DND-41 (cell line): ENCODE data around the gene DCLK2.

Experiments used
- ATAC-seq: fragments of 200-7000 bp; cut with Tn5 transposase; 3 replicates; pipeline ENCODE4 v1.9.1; 2021; ENCODE audit warnings: low read depth; ENCODE audit not compliant: insufficient read depth
- DNase-seq: peaks from one replicate; pipeline ENCODE4 v3.0.0-alpha.2; 2020
- H2AFZ ChIP-seq: 2 replicates; pipeline ENCODE4 v1.6.0; 2012; ENCODE audit warnings: low read depth, low read length
- H3K27ac ChIP-seq: 2 replicates; pipeline ENCODE4 v1.5.1; 2012; ENCODE audit warnings: low read length, inconsistent platforms
- H3K27me3 ChIP-seq: fragments of 200-600 bp; sonication (generic); 2 replicates; pipeline ENCODE4 v1.6.0; 2012; ENCODE audit warnings: low read length, mild to moderate bottlenecking, inconsistent platforms; ENCODE audit not compliant: insufficient read depth, poor library complexity
- H3K36me3 ChIP-seq: 2 replicates; pipeline ENCODE4 v1.5.1; 2012; ENCODE audit warnings: low read length, inconsistent platforms; ENCODE audit not compliant: insufficient read depth
- H3K4me1 ChIP-seq: 2 replicates; pipeline ENCODE4 v1.5.1; 2012; ENCODE audit warnings: mild to moderate bottlenecking, low read length; ENCODE audit not compliant: insufficient read depth
- H3K4me2 ChIP-seq: 2 replicates; pipeline ENCODE4 v1.6.0; 2012; ENCODE audit warnings: mild to moderate bottlenecking, moderate library complexity, low read length, inconsistent platforms; ENCODE audit not compliant: insufficient read depth
- H3K4me3 ChIP-seq, 2 experiments: fragments of 200-600 bp in 1 of 2; shearing (Covaris generic) in 1 of 2; 2 replicates each; pipeline ENCODE4 v1.5.1; 2012 to 2016; ENCODE audit warnings: inconsistent platforms in 2 of 2, low read length in 2 of 2, mild to moderate bottlenecking in 2 of 2, low read depth in 1 of 2, moderate library complexity in 1 of 2
- H3K79me2 ChIP-seq: 2 replicates; pipeline ENCODE4 v1.6.0; 2012; ENCODE audit warnings: low read length, inconsistent platforms; ENCODE audit not compliant: insufficient read depth
- H3K9ac ChIP-seq: 2 replicates; pipeline ENCODE4 v1.6.0; 2012; ENCODE audit warnings: low read depth, mild to moderate bottlenecking, inconsistent platforms, low read length, moderate library complexity
- H3K9me3 ChIP-seq: 2 replicates; pipeline ENCODE4 v1.5.1; 2012; ENCODE audit warnings: low read length, moderate library complexity, mild to moderate bottlenecking, inconsistent platforms; ENCODE audit not compliant: insufficient read depth, severe bottlenecking
- H4K20me1 ChIP-seq: 2 replicates; pipeline ENCODE4 v1.6.0; 2012; ENCODE audit warnings: low read length; ENCODE audit not compliant: insufficient read depth
- EZH2 ChIP-seq: IDR thresholded peaks from 3 replicates; pipeline ENCODE4 v1.6.1; 2012; ENCODE audit warnings: borderline replicate concordance, low read depth, mild to moderate bottlenecking, moderate library complexity, low read length, inconsistent platforms; ENCODE audit not compliant: severe bottlenecking
- TF ChIP-seq, protein P1 (sequence below): IDR thresholded peaks from 2 replicates; pipeline ENCODE4 v1.5.1; 2012; ENCODE audit warnings: borderline replicate concordance, low read length, moderate library complexity, mild to moderate bottlenecking; ENCODE audit not compliant: poor library complexity, severe bottlenecking; ENCODE audit errors: extremely low read depth

DCLK2 gene

DNA sequence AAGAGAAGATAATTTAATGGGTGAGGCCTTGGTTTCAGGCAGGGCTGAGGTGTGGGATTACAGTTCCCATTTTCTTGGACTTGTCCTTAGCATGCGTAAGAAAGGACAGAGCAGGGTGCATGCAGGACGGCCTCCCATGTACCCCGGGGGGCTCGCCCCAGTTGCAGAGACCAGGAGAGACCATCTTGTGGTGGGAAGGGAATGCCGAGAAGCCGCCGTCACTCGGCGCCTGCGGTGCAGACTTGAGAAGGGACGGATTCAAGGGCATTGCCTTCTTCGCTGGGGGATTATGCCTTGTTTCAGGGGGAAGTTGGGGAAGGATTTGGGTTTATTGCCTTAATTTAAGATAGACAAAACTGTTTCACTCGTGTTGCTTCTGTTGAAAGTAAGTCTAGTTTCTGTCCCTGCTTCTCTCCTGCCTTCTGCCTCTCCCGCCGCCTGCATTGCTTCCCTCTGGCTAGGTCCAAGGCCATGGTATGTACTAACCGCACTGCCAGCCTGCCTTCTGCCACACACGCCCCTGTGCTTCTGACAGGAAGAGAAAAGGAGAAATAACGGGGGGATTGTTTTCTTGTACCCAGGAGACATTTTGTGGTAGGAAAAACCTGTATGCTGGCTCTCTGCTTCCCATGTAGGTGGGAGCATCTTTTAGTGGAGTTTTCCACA lies 175.9 kb downstream of the DCLK2 start:
- Histone ChIP-seq H4K20me1 (no peaks in the 10 kb centered on the region), H3K79me2 (no peaks in the 10 kb centered on the region), H3K4me3 (no peak overlapping the region), H2AFZ (no peak overlapping the region), H3K27ac (no peak overlapping the region), H3K9ac (no peak overlapping the region), H3K9me3 (no peaks in the 10 kb centered on the region), H3K4me1 (no peaks in the 10 kb centered on the region), H3K4me2 (no peak overlapping the region), H3K27me3 (no peaks in the 10 kb centered on the region), H3K36me3 (no peaks in the 10 kb centered on the region)
- ATAC-seq: no peak
- DNase-seq: no peak
- TF ChIP-seq EZH2: no peak
- TF ChIP-seq, protein P1, sequence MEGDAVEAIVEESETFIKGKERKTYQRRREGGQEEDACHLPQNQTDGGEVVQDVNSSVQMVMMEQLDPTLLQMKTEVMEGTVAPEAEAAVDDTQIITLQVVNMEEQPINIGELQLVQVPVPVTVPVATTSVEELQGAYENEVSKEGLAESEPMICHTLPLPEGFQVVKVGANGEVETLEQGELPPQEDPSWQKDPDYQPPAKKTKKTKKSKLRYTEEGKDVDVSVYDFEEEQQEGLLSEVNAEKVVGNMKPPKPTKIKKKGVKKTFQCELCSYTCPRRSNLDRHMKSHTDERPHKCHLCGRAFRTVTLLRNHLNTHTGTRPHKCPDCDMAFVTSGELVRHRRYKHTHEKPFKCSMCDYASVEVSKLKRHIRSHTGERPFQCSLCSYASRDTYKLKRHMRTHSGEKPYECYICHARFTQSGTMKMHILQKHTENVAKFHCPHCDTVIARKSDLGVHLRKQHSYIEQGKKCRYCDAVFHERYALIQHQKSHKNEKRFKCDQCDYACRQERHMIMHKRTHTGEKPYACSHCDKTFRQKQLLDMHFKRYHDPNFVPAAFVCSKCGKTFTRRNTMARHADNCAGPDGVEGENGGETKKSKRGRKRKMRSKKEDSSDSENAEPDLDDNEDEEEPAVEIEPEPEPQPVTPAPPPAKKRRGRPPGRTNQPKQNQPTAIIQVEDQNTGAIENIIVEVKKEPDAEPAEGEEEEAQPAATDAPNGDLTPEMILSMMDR: no peak

DNA sequence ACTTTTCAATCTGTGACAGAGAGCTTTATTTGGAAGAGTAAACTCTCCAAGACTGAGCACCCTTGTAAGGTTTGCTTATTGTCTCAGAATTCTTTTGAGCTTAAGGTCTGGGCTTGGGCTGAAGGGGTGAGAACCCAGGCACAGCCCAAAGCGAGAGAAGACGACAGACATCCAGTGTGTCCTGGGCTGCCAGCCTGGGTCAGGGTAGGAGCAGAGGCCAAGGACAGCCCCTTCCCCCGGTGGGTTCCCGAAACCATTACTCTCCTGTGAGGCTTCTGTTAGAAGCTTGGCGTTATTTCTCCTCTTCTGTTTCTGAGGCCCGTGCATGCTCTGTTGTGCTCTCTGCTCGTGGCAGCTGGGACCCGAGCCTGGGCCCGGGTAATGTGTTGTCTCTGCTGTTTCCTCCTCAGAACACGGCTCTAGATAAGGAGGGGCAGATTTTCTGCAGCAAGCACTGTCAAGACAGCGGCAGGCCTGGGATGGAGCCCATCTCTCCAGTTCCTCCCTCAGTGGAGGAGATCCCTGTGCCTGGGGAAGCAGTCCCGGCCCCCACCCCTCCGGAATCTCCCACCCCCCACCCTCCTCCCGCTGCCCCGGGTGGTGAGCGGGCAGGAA lies 177.5 kb downstream of the DCLK2 start:
- H3K79me2 ChIP-seq: no peaks in the 10 kb centered on the region
- no peak overlapping the region for H2AFZ ChIP-seq
- no peak for TF ChIP-seq EZH2
- TF ChIP-seq, protein P1: no peak
- H3K9me3 ChIP-seq: no peaks in the 10 kb centered on the region
- H3K9ac ChIP-seq: no peak overlapping the region
- H4K20me1 ChIP-seq: no peaks in the 10 kb centered on the region
- no peaks in the 10 kb centered on the region for H3K36me3 ChIP-seq
- no peak overlapping the region for H3K4me3 ChIP-seq
- ATAC-seq (no peak), DNase-seq (no peak)
- no peaks in the 10 kb centered on the region for H3K27me3 ChIP-seq
- no peak overlapping the region for H3K27ac ChIP-seq
- no peak overlapping the region for H3K4me2 ChIP-seq
- H3K4me1 ChIP-seq: no peaks in the 10 kb centered on the region

DNA sequence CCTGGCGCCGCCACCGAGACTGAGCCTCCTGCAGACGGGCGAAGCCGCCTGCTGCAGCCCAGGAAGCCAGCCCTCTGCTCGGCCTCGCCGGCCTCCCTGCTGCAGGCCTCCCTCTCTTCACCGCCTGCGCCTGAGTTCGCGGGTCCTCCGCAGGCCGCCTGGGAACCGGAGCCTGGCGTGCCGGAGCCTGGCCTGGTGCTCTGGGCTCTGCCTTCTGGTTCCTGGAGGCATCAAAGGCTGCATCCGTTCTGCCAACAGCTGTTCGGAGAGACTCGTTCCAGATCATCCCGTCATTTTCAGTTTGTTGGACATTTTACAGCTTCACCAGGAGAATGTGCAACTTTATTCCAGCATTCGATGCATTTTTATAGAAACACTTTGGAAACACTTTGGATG lies 178.0 kb downstream of the DCLK2 start:
- no peaks in the 10 kb centered on the region for H4K20me1 ChIP-seq
- TF ChIP-seq EZH2: no peak
- TF ChIP-seq, protein P1: no peak
- no peak overlapping the region for H3K4me2 ChIP-seq

More for the DNA sequence above, 178.0 kb downstream of the DCLK2 start:
- Histone ChIP-seq H3K9ac (no peak overlapping the region), H2AFZ (no peak overlapping the region), H3K36me3 (no peaks in the 10 kb centered on the region), H3K4me3 (no peak overlapping the region), H3K4me1 (no peaks in the 10 kb centered on the region), H3K27ac (no peak overlapping the region), H3K79me2 (no peaks in the 10 kb centered on the region), H3K27me3 (no peaks in the 10 kb centered on the region), H3K9me3 (no peaks in the 10 kb centered on the region)
- DNase-seq: no peak
- ATAC-seq: no peak
